ENCODE results near the gene SPARC. TPM values are rescaled to one million over a fixed set of nuclear protein-coding genes. Genes with fewer than 3 reads are reported as not detected.

SPARC gene
- total and polyA plus RNA-seq, 2 donors (not counting 1 experiment from before 2014, with no cell fraction given) = 0.45 TPM; not detected in 1

- peak; percentile 90 for ATAC-seq (ENCODE audit: low read depth)
- H3K27ac Mint-ChIP-seq = no peak overlapping the region
- CTCF ChIA-PET = interaction anchor here (0.6 to 6.1 kb wide), 35 partner anchors 11 to 855 kb away, joined by 3 to 156 read pairs (median 4); partner anchors contain the start of genes ATOX1, G3BP1 and SLC36A1
- H3K36me3 ChIP-seq (replicated peaks in 1 of 2; ENCODE audit: control extremely low read depth in 1 of 2, control insufficient read depth in 1 of 2, extremely low read depth in 1 of 2, insufficient read depth in 2 of 2, low read length in 1 of 2) = no peaks in the 10 kb centered on the region
- H3K9me3 Mint-ChIP-seq (ENCODE audit: insufficient read depth) = no peaks in the 10 kb centered on the region
- peak; percentile 86 for DNase-seq
- H3K27me3 ChIP-seq (replicated peaks in 1 of 4; ENCODE audit: control extremely low read depth in 1 of 4, control insufficient read depth in 3 of 4, insufficient read depth in 4 of 4, low read length in 3 of 4) = peaks cover 0 to 4% (median 0%) of the 10 kb centered on the region in 4 experiments
- H3K4me3 ChIP-seq (ENCODE audit: control extremely low read depth in 1 of 5, extremely low read depth in 1 of 5, insufficient read depth in 1 of 5, low read depth in 2 of 5, low read length in 4 of 5) = no peak overlapping the region
- intact Hi-C loops (cut with micrococcal nuclease) = loop anchor here (1.0 kb wide), 2 partner anchors 81 to 112 kb away; partner anchors contain the start of gene G3BP1
- POLR2A ChIA-PET = interaction anchor here (1.4 kb wide), 1 partner anchor 112 kb away, joined by 7 read pairs; the partner anchor contains the start of gene G3BP1
- TF ChIP-seq CTCF (IDR thresholded peaks at IDR 0.05) = peak; percentile 89
- TF ChIP-seq EZH2 (IDR thresholded peaks at IDR 0.05; ENCODE audit: borderline replicate concordance, insufficient read depth, low read depth, low read length, poor library complexity, severe bottlenecking) = no peak
- H3K79me2 ChIP-seq (ENCODE audit: control insufficient read depth, insufficient read depth, low read length) = no peaks in the 10 kb centered on the region
- H3K27me3 Mint-ChIP-seq = peaks cover 4% of the 10 kb centered on the region
- no peak overlapping the region for H3K4me2 ChIP-seq (replicated peaks; ENCODE audit: low read depth, low read length, poor library complexity, severe bottlenecking)
- H2AFZ ChIP-seq (ENCODE audit: insufficient read depth, low read depth, low read length, poor library complexity, severe bottlenecking) = peak overlapping the region; percentile 40
- no peaks in the 10 kb centered on the region for H4K20me1 ChIP-seq (ENCODE audit: control insufficient read depth, insufficient read depth, low read length, poor library complexity, severe bottlenecking)
- no peak overlapping the region for H3K4me3 Mint-ChIP-seq
- 15% methylated on average over 7 of the region's 10 CpGs for WGBS (ENCODE audit: insufficient coverage)
- no peak overlapping the region for H3K9ac ChIP-seq (ENCODE audit: low read length)
- no peaks in the 10 kb centered on the region for H3K9me3 ChIP-seq (ENCODE audit: control extremely low read depth in 1 of 3, control insufficient read depth in 2 of 3, insufficient read depth in 1 of 3, low read length in 2 of 3)
- H3K4me1 Mint-ChIP-seq = peaks cover 25% of the 10 kb centered on the region
- H3K27ac ChIP-seq (ENCODE audit: low read length in 2 of 2) = no peak overlapping the region
- H3K4me1 ChIP-seq (ENCODE audit: control insufficient read depth in 2 of 2, insufficient read depth in 2 of 2, low read length in 2 of 2) = peaks cover 15 to 22% of the 10 kb centered on the region in 2 donors
These were observed 27.5 kb downstream of the SPARC start for GRCh38 chr5:151659001-151659754.

GRCh38 chr5:151657114-151657513 is 29.6 kb downstream of the SPARC start:
- no peak overlapping the region for H3K27ac Mint-ChIP-seq
- Histone ChIP-seq H3K79me2 (ENCODE audit: control insufficient read depth, insufficient read depth, low read length) (no peaks in the 10 kb centered on the region), H2AFZ (ENCODE audit: insufficient read depth, low read depth, low read length, poor library complexity, severe bottlenecking) (no peak overlapping the region), H4K20me1 (ENCODE audit: control insufficient read depth, insufficient read depth, low read length, poor library complexity, severe bottlenecking) (no peaks in the 10 kb centered on the region), H3K4me3 (ENCODE audit: control extremely low read depth in 1 of 5, extremely low read depth in 1 of 5, insufficient read depth in 1 of 5, low read depth in 2 of 5, low read length in 4 of 5) (no peak overlapping the region), H3K4me2 (replicated peaks; ENCODE audit: low read depth, low read length, poor library complexity, severe bottlenecking) (no peak overlapping the region), H3K4me1 (ENCODE audit: control insufficient read depth in 2 of 2, insufficient read depth in 2 of 2, low read length in 2 of 2) (peaks cover 0 to 3% of the 10 kb centered on the region in 2 donors), H3K9ac (ENCODE audit: low read length) (no peak overlapping the region), H3K9me3 (ENCODE audit: control extremely low read depth in 1 of 3, control insufficient read depth in 2 of 3, insufficient read depth in 1 of 3, low read length in 2 of 3) (no peaks in the 10 kb centered on the region), H3K36me3 (replicated peaks in 1 of 2; ENCODE audit: control extremely low read depth in 1 of 2, control insufficient read depth in 1 of 2, extremely low read depth in 1 of 2, insufficient read depth in 2 of 2, low read length in 1 of 2) (no peaks in the 10 kb centered on the region), H3K27me3 (replicated peaks in 1 of 4; ENCODE audit: control extremely low read depth in 1 of 4, control insufficient read depth in 3 of 4, insufficient read depth in 4 of 4, low read length in 3 of 4) (peaks cover 0 to 4% (median 0%) of the 10 kb centered on the region in 4 experiments), H3K27ac (ENCODE audit: low read length in 2 of 2) (no peak overlapping the region)
- intact Hi-C loops (cut with micrococcal nuclease) = no loop called here
- H3K9me3 Mint-ChIP-seq (ENCODE audit: insufficient read depth) = no peaks in the 10 kb centered on the region
- no peak overlapping the region for H3K4me3 Mint-ChIP-seq
- no peak for TF ChIP-seq CTCF (IDR thresholded peaks at IDR 0.05)
- no peak for TF ChIP-seq EZH2 (IDR thresholded peaks at IDR 0.05; ENCODE audit: borderline replicate concordance, insufficient read depth, low read depth, low read length, poor library complexity, severe bottlenecking)
- peaks cover 5% of the 10 kb centered on the region for H3K4me1 Mint-ChIP-seq
- WGBS (ENCODE audit: insufficient coverage) = 90% methylated on average over 1 of the region's 1 CpG
- ATAC-seq (ENCODE audit: low read depth) = no peak
- ChIA-PET CTCF (interaction anchor here (1.1 to 6.1 kb wide), 7 partner anchors 8 to 486 kb away, joined by 3 to 156 read pairs (median 4); no protein-coding TSS in a partner anchor), POLR2A (no interaction called here)
- H3K27me3 Mint-ChIP-seq = peaks cover 4% of the 10 kb centered on the region
- no peak for DNase-seq

Data from B cell (primary cell).